ENCODE data around the gene KCNH1. TPM values are rescaled to one million over a fixed set of nuclear protein-coding genes. Genes with fewer than 3 reads are reported as not detected.

KCNH1 gene
- total and polyA plus RNA-seq, 2 experiments from 2014 or later = 0.71 to 1.8 TPM

GRCh38 chr1:210727709-210728108 lies 406.2 kb downstream of the KCNH1 start:
- no peak overlapping the region for H3K4me2 ChIP-seq (ENCODE audit: unreplicated experiment)

GRCh38 chr1:210726621-210727020 lies 407.3 kb downstream of the KCNH1 start:
- DNase-seq = peak; percentile 20
- H3K36me3 ChIP-seq (ENCODE audit: low read depth) = no peaks in the 10 kb centered on the region
- 3 to 12% methylated on average over 2 of the region's 2 CpGs for WGBS, 2 experiments (ENCODE audit: low coverage in 1 of 2, low lambda C conversion rate in 2 of 2, missing lambda C conversion rate in 2 of 2)

More at GRCh38 chr1:210727709-210728108, 406.2 kb downstream of the KCNH1 start:
- Histone ChIP-seq H3K4me1 (ENCODE audit: insufficient read depth) (no peaks in the 10 kb centered on the region), H3K36me3 (ENCODE audit: low read depth) (no peaks in the 10 kb centered on the region), H3K9me3 (ENCODE audit: low read depth) (no peaks in the 10 kb centered on the region), H3K27me3 (replicated peaks; ENCODE audit: insufficient read depth) (no peaks in the 10 kb centered on the region), H3K27ac (no peak overlapping the region), H3K4me3 (no peak overlapping the region), H3K9ac (no peak overlapping the region), H3K9me2 (ENCODE audit: insufficient read depth) (no peaks in the 10 kb centered on the region), H3F3A (ENCODE audit: insufficient read depth) (no peaks in the 10 kb centered on the region), H2AFZ (no peak overlapping the region), H3K79me2 (ENCODE audit: insufficient read depth) (no peaks in the 10 kb centered on the region), H4K20me1 (ENCODE audit: insufficient read depth) (no peaks in the 10 kb centered on the region)
- no peak for TF ChIP-seq EZH2phosphoT487 (IDR thresholded peaks at IDR 0.05; ENCODE audit: insufficient read depth, low read depth)
- TF ChIP-seq EZH2 (IDR thresholded peaks at IDR 0.05; ENCODE audit: insufficient read depth, poor library complexity, severe bottlenecking) = no peak
- no peak for DNase-seq
- in situ Hi-C loops (cut with MboI) = no loop called here
- 2% methylated on average over 2 of the region's 2 CpGs for WGBS, 2 experiments (ENCODE audit: low coverage in 1 of 2, low lambda C conversion rate in 2 of 2, missing lambda C conversion rate in 2 of 2)

GRCh38 chr1:210724768-210725167 lies 409.2 kb downstream of the KCNH1 start:
- TF ChIP-seq EZH2phosphoT487 (IDR thresholded peaks at IDR 0.05; ENCODE audit: insufficient read depth, low read depth) (no peak), EZH2 (IDR thresholded peaks at IDR 0.05; ENCODE audit: insufficient read depth, poor library complexity, severe bottlenecking) (no peak)
- Histone ChIP-seq H3K9me3 (ENCODE audit: low read depth) (no peaks in the 10 kb centered on the region), H3F3A (ENCODE audit: insufficient read depth) (no peaks in the 10 kb centered on the region), H3K27ac (no peak overlapping the region), H3K36me3 (ENCODE audit: low read depth) (no peaks in the 10 kb centered on the region), H3K4me3 (no peak overlapping the region), H3K4me2 (ENCODE audit: unreplicated experiment) (no peak overlapping the region), H2AFZ (no peak overlapping the region), H3K9me2 (ENCODE audit: insufficient read depth) (no peaks in the 10 kb centered on the region), H3K27me3 (replicated peaks; ENCODE audit: insufficient read depth) (no peaks in the 10 kb centered on the region), H4K20me1 (ENCODE audit: insufficient read depth) (no peaks in the 10 kb centered on the region), H3K79me2 (ENCODE audit: insufficient read depth) (no peaks in the 10 kb centered on the region), H3K9ac (no peak overlapping the region), H3K4me1 (ENCODE audit: insufficient read depth) (no peaks in the 10 kb centered on the region)
- DNase-seq = no peak
- in situ Hi-C loops (cut with MboI) = no loop called here
- 10 to 15% methylated on average over 2 of the region's 2 CpGs for WGBS, 2 experiments (ENCODE audit: low coverage in 1 of 2, low lambda C conversion rate in 2 of 2, missing lambda C conversion rate in 2 of 2)

More at GRCh38 chr1:210726621-210727020, 407.3 kb downstream of the KCNH1 start:
- no peak overlapping the region for H3K9ac ChIP-seq
- no peak for TF ChIP-seq EZH2 (IDR thresholded peaks at IDR 0.05; ENCODE audit: insufficient read depth, poor library complexity, severe bottlenecking)
- no peak for TF ChIP-seq EZH2phosphoT487 (IDR thresholded peaks at IDR 0.05; ENCODE audit: insufficient read depth, low read depth)
- H3K9me3 ChIP-seq (ENCODE audit: low read depth) = no peaks in the 10 kb centered on the region
- H4K20me1 ChIP-seq (ENCODE audit: insufficient read depth) = no peaks in the 10 kb centered on the region
- no peaks in the 10 kb centered on the region for H3K4me1 ChIP-seq (ENCODE audit: insufficient read depth)
- H3K4me2 ChIP-seq (ENCODE audit: unreplicated experiment) = no peak overlapping the region
- no peak overlapping the region for H2AFZ ChIP-seq
- H3K79me2 ChIP-seq (ENCODE audit: insufficient read depth) = no peaks in the 10 kb centered on the region
- H3K9me2 ChIP-seq (ENCODE audit: insufficient read depth) = no peaks in the 10 kb centered on the region
- H3K4me3 ChIP-seq = no peak overlapping the region
- H3K27me3 ChIP-seq (replicated peaks; ENCODE audit: insufficient read depth) = no peaks in the 10 kb centered on the region
- H3F3A ChIP-seq (ENCODE audit: insufficient read depth) = no peaks in the 10 kb centered on the region
- no peak overlapping the region for H3K27ac ChIP-seq
- in situ Hi-C loops (cut with MboI) = no loop called here

- H3K79me2 ChIP-seq (ENCODE audit: insufficient read depth) = no peaks in the 10 kb centered on the region
- in situ Hi-C loops (cut with MboI) = no loop called here
- no peaks in the 10 kb centered on the region for H3F3A ChIP-seq (ENCODE audit: insufficient read depth)
- no peaks in the 10 kb centered on the region for H3K4me1 ChIP-seq (ENCODE audit: insufficient read depth)
- H3K27me3 ChIP-seq (replicated peaks; ENCODE audit: insufficient read depth) = no peaks in the 10 kb centered on the region
- no peaks in the 10 kb centered on the region for H4K20me1 ChIP-seq (ENCODE audit: insufficient read depth)
- no peaks in the 10 kb centered on the region for H3K9me2 ChIP-seq (ENCODE audit: insufficient read depth)
- no peak overlapping the region for H3K27ac ChIP-seq
- H3K9me3 ChIP-seq (ENCODE audit: low read depth) = no peaks in the 10 kb centered on the region
- no peak overlapping the region for H3K4me2 ChIP-seq (ENCODE audit: unreplicated experiment)
- no peak for DNase-seq
- TF ChIP-seq EZH2 (IDR thresholded peaks at IDR 0.05; ENCODE audit: insufficient read depth, poor library complexity, severe bottlenecking) (no peak), EZH2phosphoT487 (IDR thresholded peaks at IDR 0.05; ENCODE audit: insufficient read depth, low read depth) (no peak)
- H3K4me3 ChIP-seq = no peak overlapping the region
- no peaks in the 10 kb centered on the region for H3K36me3 ChIP-seq (ENCODE audit: low read depth)
- H3K9ac ChIP-seq = no peak overlapping the region
- no peak overlapping the region for H2AFZ ChIP-seq
- 7 to 16% methylated on average over 4 of the region's 4 CpGs for WGBS, 2 experiments (ENCODE audit: low coverage in 1 of 2, low lambda C conversion rate in 2 of 2, missing lambda C conversion rate in 2 of 2)
Measured at GRCh38 chr1:210723646-210724045, 410.3 kb downstream of the KCNH1 start.

All from GM23248 (cell line).